HepG2 (cell line): Measurements from ENCODE around the gene MICAL3. TPM values are rescaled to one million over a fixed set of nuclear protein-coding genes. Genes with fewer than 3 reads are reported as not detected.

Experiments
- ATAC-seq: fragments of 200-7000 bp; cut with Tn5 transposase; 3 replicates; pipeline ENCODE4 v1.9.1; 2020; ENCODE audit warnings: mild to moderate bottlenecking, moderate library complexity
- BruUV-seq: library from RNA; stranded (reverse); fragments of 400-500 nt; replicated peaks from 2 replicates; lab custom pipeline; 2021; lab: Mats Ljungman, UMichigan
- CTCF ChIA-PET: fragments of 300-600 bp; formaldehyde crosslinking; extraction: SDS; loops from one replicate; lab custom pipeline; 2021; ENCODE audit warnings: low total read pairs, inconsistent platforms, low intra/inter-chr PET ratio; lab: Yijun Ruan, JAX
- POLR2A ChIA-PET: fragments of 350-600 bp; sonication (Branson Sonifier 250); formaldehyde crosslinking; loops from one replicate; lab custom pipeline; 2020; ENCODE audit warnings: antibody characterized with exemption, inconsistent platforms; lab: Yijun Ruan, JAX
- DNase-seq: peaks from one replicate; pipeline ENCODE4 v3.0.0-alpha.2; 2015; ENCODE audit warnings: low spot score
- FAIRE-seq: peaks from 3 replicates; lab custom pipeline; 2011; peaks lifted over from hg19 to GRCh38; lab: Jason Lieb, UNC
- H2AFZ ChIP-seq: one replicate; pipeline ENCODE4 v1.6.1; 2011; ENCODE audit warnings: low read length, inconsistent platforms
- H3K27ac ChIP-seq: fragments of 300-600 bp; 3 replicates; pipeline ENCODE4 v1.8.0; 2011; ENCODE audit warnings: mixed run types, mild to moderate bottlenecking, mixed read lengths, low read length, inconsistent platforms; ENCODE audit not compliant: insufficient read depth; ENCODE audit errors: extremely low read length
- H3K27me3 ChIP-seq, 2 experiments: fragments of 200-600 bp in 1 of 2; 2 replicates in 1 of 2; 3 replicates in 1 of 2; pipeline versions ENCODE4 v1.6.0 to v1.8.0; 2011; ENCODE audit warnings: low read length in 2 of 2, mild to moderate bottlenecking in 2 of 2, moderate library complexity in 2 of 2, inconsistent platforms in 1 of 2; ENCODE audit not compliant: insufficient read depth in 2 of 2, control insufficient read depth in 1 of 2
- H3K36me3 ChIP-seq, 2 experiments: fragments of 200-600 bp in 1 of 2; replicated peaks in 1 of 2; 2 replicates in 1 of 2; 3 replicates in 1 of 2; pipeline versions ENCODE4 v1.5.1 to v1.8.0; 2011; ENCODE audit warnings: low read length in 2 of 2, inconsistent platforms in 1 of 2; ENCODE audit not compliant: insufficient read depth in 2 of 2, control insufficient read depth in 1 of 2
- H3K4me1 ChIP-seq: 2 replicates; pipeline ENCODE4 v1.5.1; 2012; ENCODE audit warnings: low read length, inconsistent platforms; ENCODE audit not compliant: insufficient read depth
- H3K4me2 ChIP-seq: 2 replicates; pipeline ENCODE4 v1.6.0; 2011; ENCODE audit warnings: low read depth, low read length, inconsistent platforms
- H3K4me3 ChIP-seq, 3 experiments: fragments of 200-600 bp in 1 of 3; sonication (generic), shearing (Covaris generic) in 1 of 3; replicated peaks in 1 of 3; 2 replicates each; pipeline ENCODE4 v1.5.1; 2011 to 2016; ENCODE audit warnings: low read length in 3 of 3, inconsistent platforms in 2 of 3, low read depth in 2 of 3, mild to moderate bottlenecking in 2 of 3, control low read depth in 1 of 3, mixed read lengths in 1 of 3; ENCODE audit not compliant: insufficient read depth in 1 of 3
- H3K79me2 ChIP-seq: one replicate; pipeline ENCODE4 v1.6.1; 2011; ENCODE audit warnings: low read length, inconsistent platforms; ENCODE audit not compliant: insufficient read depth
- H3K9ac ChIP-seq: 2 replicates; pipeline ENCODE4 v1.6.0; 2011; ENCODE audit warnings: mild to moderate bottlenecking, low read depth, low read length, inconsistent platforms; ENCODE audit not compliant: insufficient read depth
- H3K9me3 ChIP-seq: 2 replicates; pipeline ENCODE4 v1.5.1; 2012; ENCODE audit warnings: mild to moderate bottlenecking, low read length
- H4K20me1 ChIP-seq: 2 replicates; pipeline ENCODE4 v1.6.0; 2011; ENCODE audit warnings: inconsistent platforms, mild to moderate bottlenecking, low read length, moderate library complexity; ENCODE audit not compliant: insufficient read depth
- ARNTL ChIP-seq: sonication (generic); formaldehyde crosslinking; IDR thresholded peaks from 2 replicates; pipeline ENCODE4 v1.4.0; 2020; ENCODE audit warnings: mild to moderate bottlenecking, missing genetic modification reagents
- ATRX ChIP-seq: sonication (generic); formaldehyde crosslinking; IDR thresholded peaks from 2 replicates; pipeline ENCODE4 v1.4.0; 2020; ENCODE audit warnings: missing genetic modification reagents, borderline replicate concordance
- CHD2 ChIP-seq: IDR thresholded peaks from 2 replicates; pipeline ENCODE4 v1.6.1; 2011; ENCODE audit warnings: low read depth, low read length, improper control_type of control experiment
- CREM ChIP-seq, 2 experiments: sonication (generic) in 1 of 2; formaldehyde crosslinking in 1 of 2; IDR thresholded peaks; 2 replicates each; pipeline versions ENCODE4 v1.4.0 to v1.6.1; 2016 to 2020; ENCODE audit warnings: antibody characterized with exemption in 1 of 2, mild to moderate bottlenecking in 1 of 2, missing genetic modification reagents in 1 of 2
- FOXJ3 ChIP-seq: sonication (generic); formaldehyde crosslinking; IDR thresholded peaks from 2 replicates; pipeline ENCODE4 v1.4.0; 2020; ENCODE audit warnings: missing genetic modification reagents, mild to moderate bottlenecking, borderline replicate concordance
- HDAC1 ChIP-seq: sonication (generic); formaldehyde crosslinking; IDR thresholded peaks from 2 replicates; pipeline ENCODE4 v1.5.1; 2020; ENCODE audit warnings: mild to moderate bottlenecking, missing genetic modification reagents
- HOXA7 ChIP-seq: sonication (generic); formaldehyde crosslinking; IDR thresholded peaks from 2 replicates; pipeline ENCODE4 v1.8.1; 2022; ENCODE audit warnings: mild to moderate bottlenecking, missing genetic modification reagents, moderate library complexity
- KAT2B ChIP-seq: fragments of 150-350 bp; IDR thresholded peaks from 2 replicates; pipeline ENCODE4 v1.6.1; 2014; ENCODE audit warnings: low read depth, low read length, borderline replicate concordance
- SP140L ChIP-seq: sonication (generic); formaldehyde crosslinking; IDR thresholded peaks from 2 replicates; pipeline ENCODE4 v1.4.0; 2020; ENCODE audit warnings: missing genetic modification reagents, borderline replicate concordance
- ZNF20 ChIP-seq: sonication (generic); formaldehyde crosslinking; IDR thresholded peaks from 2 replicates; pipeline ENCODE4 v1.4.0; 2020; ENCODE audit warnings: mild to moderate bottlenecking, moderate library complexity, missing genetic modification reagents
- ZNF784 ChIP-seq: sonication (generic); formaldehyde crosslinking; IDR thresholded peaks from 2 replicates; pipeline ENCODE4 v1.5.1; 2020; ENCODE audit warnings: missing genetic modification reagents, mild to moderate bottlenecking, borderline replicate concordance
- WGBS: methylation state at CpG from one replicate; pipeline ENCODE4 v1.1.6; 2017; ENCODE audit warnings: low lambda C conversion rate; 5-methylcytosine and 5-hydroxymethylcytosine counted together
- in situ Hi-C: cut with HindIII; loops from 2 replicates; pipeline ENCODE4 v1.10.0; 2017; ENCODE audit warnings: low pct_unique_long_range_greater_than_20kb; ENCODE audit not compliant: extremely low pct_ligation_motif_present
- intact Hi-C: fragments of 100-400 bp; cut with micrococcal nuclease; formaldehyde crosslinking; loops from one replicate; pipeline ENCODE4 v1.10.0; 2022; ENCODE audit not compliant: unreplicated experiment
- polyA plus RNA-seq, 8 experiments: library from polyadenylated mRNA; depleted of rRNA in 3 of 8; stranded (reverse) in 7 of 8; unstranded in 1 of 8; fragments of >200 nt; fragmentation: Illumina TruSeq in 4 of 8; extraction: Trizol in 4 of 8; gene quantifications; 2 replicates each; pipeline versions ENCODE4 v1.2.1 to v1.2.3, GENCODE V29; 2011 to 2016; ENCODE audit warnings: low read depth in 4 of 8, missing spikeins in 1 of 8, mixed read lengths in 1 of 8; ENCODE audit not compliant: insufficient read depth in 1 of 8
- total RNA-seq, 5 experiments: library from RNA; depleted of rRNA; stranded (reverse); fragments of >200 nt; fragmentation: Illumina TruSeq; extraction: Trizol; gene quantifications; 2 replicates each; pipeline ENCODE4 v1.2.3, GENCODE V29; 2016; ENCODE audit warnings: low read depth in 1 of 5
- TF ChIP-seq, protein P1 (sequence below): sonication (generic); formaldehyde crosslinking; IDR thresholded peaks from 2 replicates; pipeline ENCODE4 v1.4.0; 2020; ENCODE audit warnings: missing genetic modification reagents

MICAL3 gene
- total and polyA plus RNA-seq, 2 of the 13 experiments (the other 11 are each of a cell fraction or from before 2014, with no cell fraction given): 5.3 to 12.5 TPM

DNA sequence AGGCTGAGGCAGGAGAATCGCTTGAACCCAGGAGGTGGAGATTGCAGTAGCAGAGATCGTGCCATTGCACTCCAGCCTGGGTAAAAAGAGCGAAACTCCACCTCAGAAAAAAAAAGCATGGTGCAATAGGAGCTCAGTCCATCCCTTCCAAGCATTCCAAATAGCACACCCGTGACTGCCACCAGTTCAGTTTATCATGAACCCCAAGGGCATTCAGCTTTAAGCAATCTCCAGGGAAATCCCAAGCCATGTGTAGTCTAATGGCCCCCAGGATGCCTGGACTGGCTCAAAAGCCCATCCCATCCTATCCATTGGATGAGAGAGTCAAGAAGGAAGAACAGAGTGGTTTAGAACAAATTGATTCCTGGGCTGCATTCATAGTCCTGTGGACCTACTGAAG is 16.2 kb downstream of the MICAL3 start:
- POLR2A ChIA-PET: no interaction called here
- H3K79me2 ChIP-seq: no peaks in the 10 kb centered on the region
- 77% methylated on average over 4 of the region's 4 CpGs for WGBS
- CTCF ChIA-PET: no interaction called here
- no peaks in the 10 kb centered on the region for H4K20me1 ChIP-seq
- H3K27ac ChIP-seq: no peak overlapping the region
- DNase-seq: no peak
- H3K9ac ChIP-seq: no peak overlapping the region
- H3K4me1 ChIP-seq: no peaks in the 10 kb centered on the region
- H3K4me3 ChIP-seq: no peak overlapping the region
- in situ Hi-C loops: no loop called here
- intact Hi-C loops: no loop called here
- no peak overlapping the region for H3K4me2 ChIP-seq
- H3K9me3 ChIP-seq: no peaks in the 10 kb centered on the region
- H2AFZ ChIP-seq: no peak overlapping the region
- no peak for TF ChIP-seq ZNF20 (CRISPR knock-in tag)
- TF ChIP-seq SP140L (CRISPR knock-in tag): no peak
- TF ChIP-seq HOXA7: no peak
- TF ChIP-seq, all 625 proteins: peak for 0
- no TSS peak for BruUV-seq
- no peaks in the 10 kb centered on the region for H3K36me3 ChIP-seq
- ATAC-seq (no peak), FAIRE-seq (no peak)
- no peaks in the 10 kb centered on the region for H3K27me3 ChIP-seq

DNA sequence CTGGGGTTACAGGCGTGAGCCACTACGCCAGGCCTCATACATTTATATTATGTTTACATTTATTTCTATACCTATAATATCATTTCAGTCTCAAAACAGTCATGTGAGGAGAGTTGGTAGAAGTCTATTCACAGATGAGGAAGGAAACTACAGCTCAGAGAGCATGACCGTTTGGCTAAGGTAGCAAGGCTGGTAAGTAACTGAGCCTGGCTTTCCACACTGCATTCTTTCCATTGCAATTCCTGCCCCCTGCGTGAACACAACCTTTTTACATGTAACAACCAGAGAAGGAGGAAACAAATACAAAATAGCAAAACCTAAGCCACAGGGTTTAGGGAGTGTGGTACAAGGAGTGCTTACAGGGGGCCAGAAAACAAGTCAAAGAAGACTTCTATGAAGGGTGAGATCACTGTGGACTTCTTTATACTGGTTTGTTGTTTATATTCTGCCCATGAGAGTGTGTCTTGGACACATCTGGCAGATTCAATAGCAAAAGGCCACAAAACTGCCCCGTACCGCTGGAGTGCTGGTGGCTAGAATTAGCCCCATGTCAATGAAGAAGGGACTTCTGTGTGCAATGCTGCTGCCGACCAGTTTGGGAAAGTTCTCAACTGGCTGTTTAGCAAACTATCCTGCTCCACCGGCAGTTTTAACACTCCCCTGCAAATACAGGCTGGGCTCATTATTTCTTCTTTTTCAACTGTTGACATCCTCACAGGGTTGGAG is 19.0 kb downstream of the MICAL3 start:
- 63% methylated on average over 8 of the region's 8 CpGs for WGBS
- intact Hi-C loops (no loop called here), in situ Hi-C loops (no loop called here)
- Histone ChIP-seq H2AFZ (peak overlapping the region; percentile 86), H3K9ac (no peak overlapping the region), H3K4me2 (no peak overlapping the region), H3K36me3 (no peaks in the 10 kb centered on the region), H3K27ac (no peak overlapping the region), H3K4me1 (no peaks in the 10 kb centered on the region; the same call in 1 of the 2 replicates), H3K79me2 (peaks cover 2% of the 10 kb centered on the region), H4K20me1 (no peaks in the 10 kb centered on the region), H3K4me3 (no peak overlapping the region), H3K9me3 (no peaks in the 10 kb centered on the region), H3K27me3 (no peaks in the 10 kb centered on the region)
- CTCF ChIA-PET: no interaction called here
- no TSS peak for BruUV-seq
- DNase-seq (no peak), FAIRE-seq (no peak), ATAC-seq (no peak)
- TF ChIP-seq CHD2: no peak
- TF ChIP-seq, protein P1, sequence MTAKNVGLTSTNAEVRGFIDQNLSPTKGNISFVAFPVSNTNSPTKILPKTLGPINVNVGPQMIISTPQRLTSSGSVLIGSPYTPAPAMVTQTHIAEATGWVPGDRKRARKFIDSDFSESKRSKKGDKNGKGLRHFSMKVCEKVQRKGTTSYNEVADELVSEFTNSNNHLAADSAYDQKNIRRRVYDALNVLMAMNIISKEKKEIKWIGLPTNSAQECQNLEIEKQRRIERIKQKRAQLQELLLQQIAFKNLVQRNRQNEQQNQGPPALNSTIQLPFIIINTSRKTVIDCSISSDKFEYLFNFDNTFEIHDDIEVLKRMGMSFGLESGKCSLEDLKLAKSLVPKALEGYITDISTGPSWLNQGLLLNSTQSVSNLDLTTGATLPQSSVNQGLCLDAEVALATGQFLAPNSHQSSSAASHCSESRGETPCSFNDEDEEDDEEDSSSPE (CRISPR knock-in tag): no peak
- no peak for TF ChIP-seq ZNF784
- no peak for TF ChIP-seq ARNTL (CRISPR knock-in tag)
- no peak for TF ChIP-seq FOXJ3 (CRISPR knock-in tag)
- no peak for TF ChIP-seq HDAC1
- TF ChIP-seq KAT2B: no peak
- TF ChIP-seq ATRX (CRISPR knock-in tag): no peak
- TF ChIP-seq CREM (IDR thresholded peaks at IDR 0.05): no peak
- TF ChIP-seq CREM (CRISPR knock-in tag; IDR thresholded peaks at IDR 0.05): no peak
- POLR2A ChIA-PET: no interaction called here
